GM23248 (cell line): Measurements from ENCODE around the gene MEI4. TPM values are rescaled to one million over a fixed set of nuclear protein-coding genes. Genes with fewer than 3 reads are reported as not detected.

Source experiments
- DNase-seq: peaks from one replicate; pipeline ENCODE4 v3.0.0-alpha.2; 2015
- H2AFZ ChIP-seq: fragments of 200-600 bp; sonication (generic); 2 replicates; pipeline ENCODE4 v1.6.1; 2016; ENCODE audit warnings: antibody characterized with exemption
- H3F3A ChIP-seq: fragments of 200-600 bp; sonication (generic); 2 replicates; pipeline ENCODE4 v1.6.1; 2016; ENCODE audit warnings: mild to moderate bottlenecking, antibody characterized with exemption, mixed run types; ENCODE audit not compliant: insufficient read depth
- H3K27ac ChIP-seq: fragments of 200-600 bp; sonication (generic); 2 replicates; pipeline ENCODE4 v1.5.1; 2016; ENCODE audit warnings: mild to moderate bottlenecking
- H3K27me3 ChIP-seq: fragments of 200-600 bp; sonication (generic); replicated peaks from 2 replicates; pipeline ENCODE4 v1.6.1; 2016; ENCODE audit warnings: mild to moderate bottlenecking; ENCODE audit not compliant: insufficient read depth
- H3K36me3 ChIP-seq: fragments of 200-600 bp; sonication (generic); 2 replicates; pipeline ENCODE4 v1.6.1; 2016; ENCODE audit warnings: low read depth, mild to moderate bottlenecking
- H3K4me1 ChIP-seq: fragments of 200-600 bp; sonication (generic); 2 replicates; pipeline ENCODE4 v1.6.1; 2016; ENCODE audit warnings: mild to moderate bottlenecking; ENCODE audit not compliant: insufficient read depth
- H3K4me2 ChIP-seq: fragments of 200-600 bp; sonication (generic); one replicate; pipeline ENCODE4 v1.6.1; 2016; ENCODE audit warnings: mild to moderate bottlenecking; ENCODE audit not compliant: unreplicated experiment
- H3K4me3 ChIP-seq: fragments of 200-600 bp; sonication (generic); 2 replicates; pipeline ENCODE4 v1.5.1; 2016; ENCODE audit warnings: mild to moderate bottlenecking
- H3K79me2 ChIP-seq: fragments of 200-600 bp; sonication (generic); 2 replicates; pipeline ENCODE4 v1.6.1; 2016; ENCODE audit warnings: mild to moderate bottlenecking; ENCODE audit not compliant: insufficient read depth
- H3K9ac ChIP-seq: fragments of 200-600 bp; sonication (generic); 2 replicates; pipeline ENCODE4 v1.6.1; 2016; ENCODE audit warnings: mild to moderate bottlenecking
- H3K9me2 ChIP-seq: fragments of 200-600 bp; sonication (generic); 2 replicates; pipeline ENCODE4 v1.6.1; 2016; ENCODE audit warnings: mixed run types, mild to moderate bottlenecking, moderate library complexity; ENCODE audit not compliant: insufficient read depth
- H3K9me3 ChIP-seq: fragments of 200-600 bp; sonication (generic); one replicate; pipeline ENCODE4 v1.6.1; 2017; ENCODE audit warnings: low read depth
- H4K20me1 ChIP-seq: fragments of 200-600 bp; sonication (generic); 2 replicates; pipeline ENCODE4 v1.6.0; 2016; ENCODE audit not compliant: insufficient read depth
- EZH2 ChIP-seq: fragments of 200-600 bp; sonication (generic); IDR thresholded peaks from 2 replicates; pipeline ENCODE4 v1.6.1; 2018; ENCODE audit warnings: antibody characterized with exemption, mild to moderate bottlenecking; ENCODE audit not compliant: insufficient read depth, poor library complexity, severe bottlenecking
- EZH2phosphoT487 ChIP-seq: fragments of 200-600 bp; sonication (generic); IDR thresholded peaks from 2 replicates; pipeline ENCODE4 v1.6.1; 2018; ENCODE audit warnings: antibody characterized with exemption, moderate library complexity, mild to moderate bottlenecking, low read depth; ENCODE audit not compliant: insufficient read depth
- WGBS, 2 experiments: methylation state at CpG; one replicate each; pipeline ENCODE4 v1.1.6; 2015 to 2017; ENCODE audit warnings: low lambda C conversion rate in 2 of 2, low coverage in 1 of 2; ENCODE audit errors: missing lambda C conversion rate in 2 of 2; 5-methylcytosine and 5-hydroxymethylcytosine counted together
- in situ Hi-C: fragments of 300-500 bp; cut with MboI; formaldehyde crosslinking; loops from 2 replicates; pipeline ENCODE4 v1.15.0; 2020
- polyA plus RNA-seq: library from polyadenylated mRNA; unstranded; fragments of >200 nt; fragmentation: Nextera tagmentation; extraction: Ambion mirVana; gene quantifications from 2 replicates; pipeline ENCODE4 v1.2.1, GENCODE V29; 2016
- total RNA-seq: library from RNA; depleted of rRNA; stranded (reverse); fragments of >200 nt; shearing (Covaris generic); gene quantifications from 2 replicates; pipeline ENCODE4 v1.2.3, GENCODE V29; 2014; rRNA removed

MEI4 gene
- total and polyA plus RNA-seq, 2 experiments from 2014 or later: 0.04 TPM; not detected in 1

DNA sequence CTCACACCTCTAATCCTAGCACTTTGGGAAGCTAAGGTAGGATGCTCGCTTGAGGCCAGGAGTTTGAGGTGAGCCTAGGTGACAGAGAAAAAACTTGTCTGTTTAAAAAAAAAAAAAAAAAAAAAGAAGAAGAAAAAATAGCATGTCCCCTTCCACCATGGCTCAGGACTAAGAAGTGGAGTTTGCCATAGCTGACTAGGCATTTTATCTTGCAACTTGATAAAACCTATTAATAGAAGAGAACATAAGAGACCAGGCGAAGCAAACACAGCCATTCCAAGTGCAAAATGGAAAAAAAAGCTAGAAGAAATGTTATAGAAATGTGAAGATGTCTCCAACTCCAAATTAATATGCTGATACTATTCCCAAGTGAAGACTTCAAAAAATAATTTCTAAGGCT, 277.5 kb downstream of the MEI4 start:
- no peaks in the 10 kb centered on the region for H3K4me1 ChIP-seq
- H3K27ac ChIP-seq: no peak overlapping the region
- H3K4me3 ChIP-seq: no peak overlapping the region
- 23 to 29% methylated on average over 2 of the region's 2 CpGs for WGBS, 2 experiments
- no peak overlapping the region for H3K9ac ChIP-seq
- DNase-seq: no peak
- in situ Hi-C loops: no loop called here
- no peaks in the 10 kb centered on the region for H3K36me3 ChIP-seq
- no peak overlapping the region for H3K4me2 ChIP-seq
- no peaks in the 10 kb centered on the region for H3F3A ChIP-seq
- no peak overlapping the region for H2AFZ ChIP-seq
- no peaks in the 10 kb centered on the region for H4K20me1 ChIP-seq
- H3K9me3 ChIP-seq: no peaks in the 10 kb centered on the region
- H3K9me2 ChIP-seq: no peaks in the 10 kb centered on the region
- no peaks in the 10 kb centered on the region for H3K27me3 ChIP-seq
- no peaks in the 10 kb centered on the region for H3K79me2 ChIP-seq
- TF ChIP-seq EZH2 (no peak), EZH2phosphoT487 (no peak)

DNA sequence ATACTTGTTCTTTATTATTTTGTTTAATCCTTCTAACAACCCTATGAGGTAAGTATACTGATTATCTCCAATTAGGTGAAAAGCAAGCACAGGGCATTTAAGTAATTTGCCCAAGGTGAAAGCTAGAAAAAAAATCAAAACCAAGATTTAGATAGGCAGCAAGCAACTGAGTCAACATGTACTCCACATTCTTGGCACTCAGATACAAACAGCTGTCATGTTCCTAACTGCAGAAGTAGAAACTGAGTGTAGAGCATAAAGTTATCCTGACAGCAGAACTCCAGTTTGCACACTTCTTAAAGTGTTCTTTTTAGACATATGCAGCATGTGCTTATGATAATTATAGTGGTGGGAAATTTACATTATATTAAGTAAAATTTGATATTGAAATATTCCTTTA, 278.1 kb downstream of the MEI4 start:
- no peaks in the 10 kb centered on the region for H4K20me1 ChIP-seq
- H3K4me1 ChIP-seq: no peaks in the 10 kb centered on the region
- H3K27me3 ChIP-seq: no peaks in the 10 kb centered on the region
- H3K4me3 ChIP-seq: no peak overlapping the region
- no peaks in the 10 kb centered on the region for H3K36me3 ChIP-seq
- H3K9ac ChIP-seq: no peak overlapping the region
- H3K9me2 ChIP-seq: no peaks in the 10 kb centered on the region
- no peak overlapping the region for H2AFZ ChIP-seq
- no peak overlapping the region for H3K4me2 ChIP-seq
- in situ Hi-C loops: no loop called here
- no peak for DNase-seq
- no peaks in the 10 kb centered on the region for H3F3A ChIP-seq
- TF ChIP-seq EZH2phosphoT487 (no peak), EZH2 (no peak)
- H3K9me3 ChIP-seq: no peaks in the 10 kb centered on the region
- no peak overlapping the region for H3K27ac ChIP-seq
- H3K79me2 ChIP-seq: no peaks in the 10 kb centered on the region

DNA sequence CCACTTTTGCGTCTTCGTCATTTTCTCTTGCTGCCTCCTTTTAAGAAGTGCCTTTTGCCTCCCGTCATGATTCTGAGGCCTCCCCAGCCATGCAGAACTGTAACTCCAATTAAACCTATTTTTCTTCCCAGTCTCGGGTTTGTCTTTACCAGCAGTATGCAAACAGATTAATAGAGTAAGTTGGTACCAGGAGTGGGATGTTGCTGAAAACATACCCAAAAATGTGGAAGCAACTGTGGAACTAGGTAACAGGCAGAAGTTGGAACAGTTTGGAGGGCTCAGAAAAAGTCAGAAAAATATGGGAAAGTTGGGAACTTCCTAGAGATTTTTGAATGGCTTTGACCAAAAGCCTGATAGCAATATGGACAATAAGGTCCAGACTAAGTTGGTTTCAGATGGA, 309.2 kb downstream of the MEI4 start:
- Histone ChIP-seq H3K9ac (no peak overlapping the region), H3K9me3 (no peaks in the 10 kb centered on the region), H2AFZ (no peak overlapping the region), H3K36me3 (no peaks in the 10 kb centered on the region), H4K20me1 (no peaks in the 10 kb centered on the region), H3K9me2 (no peaks in the 10 kb centered on the region), H3K4me1 (no peaks in the 10 kb centered on the region), H3K79me2 (no peaks in the 10 kb centered on the region), H3K27ac (no peak overlapping the region), H3K27me3 (no peaks in the 10 kb centered on the region), H3K4me3 (no peak overlapping the region), H3K4me2 (no peak overlapping the region), H3F3A (no peaks in the 10 kb centered on the region)
- in situ Hi-C loops: no loop called here
- TF ChIP-seq EZH2phosphoT487 (no peak), EZH2 (no peak)
- no peak for DNase-seq
- 44 to 59% methylated on average over 4 of the region's 4 CpGs for WGBS, 2 experiments

DNA sequence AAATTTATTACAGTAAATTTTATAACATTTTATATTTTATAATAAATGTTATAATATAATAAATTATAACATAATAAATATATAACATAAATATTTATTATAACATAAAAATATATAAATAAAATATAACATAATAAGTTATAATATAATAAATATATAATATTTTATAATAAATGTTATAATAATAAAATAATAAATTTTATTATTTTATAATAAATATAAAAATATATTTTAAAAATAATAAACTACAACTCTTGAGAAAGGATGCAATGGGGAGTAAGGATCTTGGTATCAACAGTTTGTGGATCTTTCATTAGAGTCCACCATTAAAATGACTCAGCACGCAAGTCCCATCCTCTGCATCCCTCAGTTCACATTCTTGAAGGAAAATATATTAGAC, 312.6 kb downstream of the MEI4 start:
- no peaks in the 10 kb centered on the region for H4K20me1 ChIP-seq
- no peak overlapping the region for H2AFZ ChIP-seq
- H3K9ac ChIP-seq: no peak overlapping the region
- no peaks in the 10 kb centered on the region for H3K4me1 ChIP-seq
- H3K4me2 ChIP-seq: no peak overlapping the region
- H3K4me3 ChIP-seq: no peak overlapping the region
- no peak for DNase-seq
- H3F3A ChIP-seq: no peaks in the 10 kb centered on the region
- 28 to 36% methylated on average over 1 of the region's 1 CpG for WGBS, 2 experiments
- in situ Hi-C loops: no loop called here
- H3K27me3 ChIP-seq: no peaks in the 10 kb centered on the region
- no peaks in the 10 kb centered on the region for H3K79me2 ChIP-seq
- TF ChIP-seq EZH2phosphoT487 (no peak), EZH2 (no peak)
- H3K36me3 ChIP-seq: no peaks in the 10 kb centered on the region
- no peaks in the 10 kb centered on the region for H3K9me2 ChIP-seq
- H3K9me3 ChIP-seq: no peaks in the 10 kb centered on the region
- no peak overlapping the region for H3K27ac ChIP-seq

DNA sequence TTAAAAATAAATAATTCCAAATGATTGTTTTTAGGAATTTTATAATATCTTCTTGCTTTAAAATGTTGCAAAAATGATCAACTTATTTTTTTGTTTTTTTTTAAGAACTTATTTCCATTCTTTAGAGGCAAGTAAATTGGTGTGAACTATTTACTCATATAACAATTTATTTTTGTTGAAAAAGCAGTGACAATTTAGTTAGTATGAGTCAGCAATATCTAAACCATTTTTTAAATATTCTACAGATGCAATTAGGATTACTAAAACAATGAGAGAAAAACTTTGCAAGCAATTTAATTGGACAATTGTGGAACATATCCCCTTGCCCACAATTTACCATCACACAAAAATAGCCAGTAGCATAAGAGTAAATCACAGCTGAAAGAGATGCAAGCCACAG, 319.5 kb downstream of the MEI4 start:
- TF ChIP-seq EZH2phosphoT487 (no peak), EZH2 (no peak)
- no peaks in the 10 kb centered on the region for H3K36me3 ChIP-seq
- in situ Hi-C loops: no loop called here
- H3K27ac ChIP-seq: no peak overlapping the region
- no peaks in the 10 kb centered on the region for H3K4me1 ChIP-seq
- H3F3A ChIP-seq: no peaks in the 10 kb centered on the region
- no peak overlapping the region for H2AFZ ChIP-seq
- H3K9me2 ChIP-seq: no peaks in the 10 kb centered on the region
- no peaks in the 10 kb centered on the region for H3K79me2 ChIP-seq
- no peaks in the 10 kb centered on the region for H4K20me1 ChIP-seq
- no peak overlapping the region for H3K4me3 ChIP-seq
- DNase-seq: no peak
- H3K9ac ChIP-seq: no peak overlapping the region
- H3K4me2 ChIP-seq: no peak overlapping the region
- peaks cover 5% of the 10 kb centered on the region for H3K9me3 ChIP-seq
- no peaks in the 10 kb centered on the region for H3K27me3 ChIP-seq

Other genes starting within 250 kb of the MEI4 start
- not detected in 2 replicates for gene HTR1B, start 189.5 kb upstream of the MEI4 start, total RNA-seq
- not detected in 2 replicates for gene HTR1B, start 189.5 kb upstream of the MEI4 start, polyA plus RNA-seq